ENCODE measurements around the gene WDR70.
"Not testable (repeated sequence)": the region's sequence is repeated elsewhere in the genome, so short reads cannot be mapped to it uniquely, and the experiment has no call there.

WDR70 gene

GRCh38 chr5:37638897-37639296 is 259.8 kb downstream of the WDR70 start:
- ATAC-seq (ENCODE audit: low read depth) (no peak), DNase-seq (ENCODE audit: low spot score in 2 of 2) (no peak)
- Mint-ChIP-seq H3K4me1 (peaks cover 2% of the 10 kb centered on the region), H3K27me3 (no peaks in the 10 kb centered on the region), H3K27ac (no peak overlapping the region), H3K36me3 (peaks cover 29% of the 10 kb centered on the region), H3K4me3 (no peak overlapping the region), H3K9me3 (peaks cover 3% of the 10 kb centered on the region)

- H3K27ac Mint-ChIP-seq, result no peak overlapping the region
- H3K27me3 Mint-ChIP-seq, result no peaks in the 10 kb centered on the region
- peaks cover 34% of the 10 kb centered on the region for H3K36me3 Mint-ChIP-seq
- DNase-seq (ENCODE audit: low spot score in 2 of 2), result no peak
- H3K4me1 Mint-ChIP-seq, result no peaks in the 10 kb centered on the region
- no peak overlapping the region for H3K4me3 Mint-ChIP-seq
- no peak for ATAC-seq (ENCODE audit: low read depth)
- peaks cover 11% of the 10 kb centered on the region for H3K9me3 Mint-ChIP-seq
Observed at GRCh38 chr5:37640088-37640487, 261.0 kb downstream of the WDR70 start.

- Mint-ChIP-seq H3K4me3 (no peak overlapping the region), H3K36me3 (peaks cover 36% of the 10 kb centered on the region)
- no peak for ATAC-seq (ENCODE audit: low read depth)
Observed at GRCh38 chr5:37641933-37642332, 262.8 kb downstream of the WDR70 start.

GRCh38 chr5:37645707-37646106 is 266.6 kb downstream of the WDR70 start:
- Mint-ChIP-seq H3K27ac (no peak overlapping the region), H3K36me3 (peaks cover 46% of the 10 kb centered on the region), H3K9me3 (peaks cover 21% of the 10 kb centered on the region), H3K4me3 (no peak overlapping the region), H3K27me3 (no peaks in the 10 kb centered on the region), H3K4me1 (no peaks in the 10 kb centered on the region)
- no peak for ATAC-seq (ENCODE audit: low read depth)
- DNase-seq (ENCODE audit: low spot score in 2 of 2), result no peak

More at GRCh38 chr5:37641933-37642332, 262.8 kb downstream of the WDR70 start:
- Mint-ChIP-seq H3K27ac (no peak overlapping the region), H3K4me1 (no peaks in the 10 kb centered on the region), H3K27me3 (no peaks in the 10 kb centered on the region), H3K9me3 (peaks cover 15% of the 10 kb centered on the region)
- no peak for DNase-seq (ENCODE audit: low spot score in 2 of 2)

DNA sequence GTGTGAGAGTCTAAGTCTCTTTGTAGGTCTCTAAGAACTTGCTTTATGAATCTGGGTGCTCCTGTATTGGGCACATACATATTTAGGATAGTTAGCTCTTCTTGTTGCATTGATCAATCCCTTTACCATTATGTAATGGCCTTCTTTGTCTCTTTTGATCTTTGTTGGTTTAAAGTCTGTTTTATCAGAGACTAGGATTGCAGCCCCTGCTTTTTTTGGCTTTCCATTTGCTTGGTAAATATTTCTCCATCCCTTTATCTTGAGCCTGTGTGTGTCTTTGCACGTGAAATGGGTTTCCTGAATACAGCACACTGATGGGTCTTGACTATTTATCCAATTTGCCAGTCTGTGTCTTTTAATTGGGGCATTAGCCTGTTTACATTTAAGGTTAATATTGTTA is 275.4 kb downstream of the WDR70 start:
- H3K4me3 Mint-ChIP-seq, result not testable (repeated sequence)

DNA sequence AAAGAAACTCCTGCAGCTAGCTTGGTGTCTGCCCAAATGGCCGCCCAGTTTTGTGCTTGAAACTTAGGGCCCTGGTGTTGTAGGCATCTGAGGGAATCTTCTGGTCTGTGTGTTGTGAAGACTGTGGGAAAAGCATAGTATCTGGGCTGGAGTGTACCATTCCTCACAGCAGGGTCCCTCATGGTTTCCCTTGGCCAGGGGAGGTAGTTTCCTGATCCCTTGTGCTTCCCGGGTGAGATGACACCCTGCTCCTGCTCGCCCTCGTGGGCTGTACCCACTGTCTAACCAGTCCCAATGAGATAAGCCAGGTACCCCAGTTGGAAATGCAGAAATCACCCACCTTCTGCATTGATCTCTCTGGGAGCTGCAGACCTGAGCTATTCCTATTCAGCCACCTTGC is 277.9 kb downstream of the WDR70 start:
- Mint-ChIP-seq H3K36me3 (peaks cover 32% of the 10 kb centered on the region), H3K27me3 (no peaks in the 10 kb centered on the region), H3K9me3 (peaks cover 8% of the 10 kb centered on the region), H3K27ac (no peak overlapping the region), H3K4me3 (no peak overlapping the region), H3K4me1 (peaks cover 9% of the 10 kb centered on the region)
- DNase-seq (ENCODE audit: low spot score in 2 of 2) (no peak), ATAC-seq (ENCODE audit: low read depth) (no peak)

More for the DNA sequence above, 275.4 kb downstream of the WDR70 start:
- not testable (repeated sequence) for H3K4me1 Mint-ChIP-seq; H3K27me3 Mint-ChIP-seq; DNase-seq (ENCODE audit: low spot score in 2 of 2); H3K27ac Mint-ChIP-seq; ATAC-seq (ENCODE audit: low read depth)
- Mint-ChIP-seq H3K9me3 (peaks cover 12% of the 10 kb centered on the region), H3K36me3 (peaks cover 40% of the 10 kb centered on the region)

DNA sequence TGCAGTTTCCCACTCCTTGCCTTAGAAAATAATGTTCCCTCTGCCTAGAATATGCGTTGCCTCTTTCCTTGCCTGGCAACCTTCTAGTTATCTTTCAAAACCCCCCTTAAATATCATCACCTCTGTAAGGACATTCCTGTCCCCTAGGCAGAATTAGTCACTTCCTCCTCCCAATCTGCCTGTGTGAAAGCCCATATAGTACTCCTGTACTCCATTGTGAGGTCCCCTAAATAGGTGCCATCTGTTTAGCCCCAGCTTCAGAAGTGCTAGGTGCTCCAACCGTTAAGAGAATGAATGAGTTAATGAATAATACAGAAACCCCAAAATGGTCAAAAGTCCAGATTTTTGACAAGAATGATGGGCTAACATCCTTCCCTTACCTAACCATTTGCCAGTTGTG is 279.3 kb downstream of the WDR70 start:
- no peak for ATAC-seq (ENCODE audit: low read depth)
- Mint-ChIP-seq H3K4me1 (peaks cover 9% of the 10 kb centered on the region), H3K9me3 (peaks cover 8% of the 10 kb centered on the region), H3K27me3 (no peaks in the 10 kb centered on the region), H3K27ac (no peak overlapping the region), H3K36me3 (peaks cover 25% of the 10 kb centered on the region), H3K4me3 (no peak overlapping the region)
- no peak for DNase-seq (ENCODE audit: low spot score in 2 of 2)

GRCh38 chr5:37660319-37660718 is 281.2 kb downstream of the WDR70 start:
- Mint-ChIP-seq H3K9me3 (peaks cover 2% of the 10 kb centered on the region), H3K4me3 (no peak overlapping the region), H3K27me3 (no peaks in the 10 kb centered on the region), H3K4me1 (peaks cover 3% of the 10 kb centered on the region), H3K36me3 (peaks cover 19% of the 10 kb centered on the region), H3K27ac (no peak overlapping the region)
- no peak for DNase-seq (ENCODE audit: low spot score in 2 of 2)
- ATAC-seq (ENCODE audit: low read depth), result no peak

GRCh38 chr5:37661227-37661920 is 282.3 kb downstream of the WDR70 start:
- ATAC-seq (ENCODE audit: low read depth) (no peak), DNase-seq (ENCODE audit: low spot score in 2 of 2) (no peak)
- Mint-ChIP-seq H3K4me1 (peaks cover 3% of the 10 kb centered on the region), H3K27ac (no peak overlapping the region), H3K27me3 (no peaks in the 10 kb centered on the region), H3K36me3 (peaks cover 13% of the 10 kb centered on the region), H3K4me3 (no peak overlapping the region), H3K9me3 (no peaks in the 10 kb centered on the region)

DNA sequence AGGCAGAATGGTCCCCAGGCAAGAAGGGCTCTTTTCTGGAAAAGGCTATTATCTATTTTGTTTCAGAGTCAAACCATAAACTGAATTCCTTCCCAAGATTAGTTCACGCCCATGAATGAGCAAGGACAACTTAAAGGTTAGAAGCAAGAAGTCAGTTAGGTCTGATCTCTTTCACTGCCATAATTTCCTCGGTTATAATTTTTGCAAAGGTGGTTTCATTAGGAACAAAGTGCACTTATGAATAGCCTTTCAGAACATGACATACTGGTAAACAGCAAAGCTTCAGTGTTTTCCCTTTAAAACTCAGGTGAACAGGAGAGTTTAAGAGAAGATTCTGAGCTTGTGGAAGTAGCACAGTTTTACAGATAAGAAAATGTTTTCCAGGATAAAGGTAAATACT is 282.8 kb downstream of the WDR70 start:
- Mint-ChIP-seq H3K9me3 (no peaks in the 10 kb centered on the region), H3K27ac (no peak overlapping the region), H3K36me3 (peaks cover 13% of the 10 kb centered on the region), H3K4me3 (no peak overlapping the region), H3K27me3 (no peaks in the 10 kb centered on the region), H3K4me1 (peaks cover 3% of the 10 kb centered on the region)
- DNase-seq (ENCODE audit: low spot score in 2 of 2) (no peak), ATAC-seq (ENCODE audit: low read depth) (no peak)

DNA sequence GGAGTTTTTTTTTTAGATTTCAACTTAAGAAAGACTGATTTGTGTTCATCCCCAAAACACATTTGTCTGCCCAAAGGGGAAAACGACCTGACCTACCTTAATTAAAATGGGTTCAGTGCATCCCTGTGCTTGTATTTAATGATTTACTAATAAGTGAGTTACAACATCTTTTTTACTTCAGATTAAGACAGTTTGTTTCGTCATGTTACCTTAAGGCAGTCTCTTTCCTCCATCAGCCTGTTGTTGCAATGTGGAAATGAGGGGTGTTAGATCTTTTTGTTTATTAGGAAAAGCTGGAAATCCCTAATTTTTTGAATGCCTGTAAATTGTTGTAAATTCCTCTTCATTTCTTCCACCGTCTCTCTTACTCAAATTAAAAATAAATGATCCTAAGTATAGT is 283.2 kb downstream of the WDR70 start:
- no peak for ATAC-seq (ENCODE audit: low read depth)
- Mint-ChIP-seq H3K36me3 (peaks cover 13% of the 10 kb centered on the region), H3K27me3 (no peaks in the 10 kb centered on the region), H3K4me3 (no peak overlapping the region), H3K9me3 (no peaks in the 10 kb centered on the region), H3K27ac (no peak overlapping the region), H3K4me1 (peaks cover 3% of the 10 kb centered on the region)
- no peak for DNase-seq (ENCODE audit: low spot score in 2 of 2)

- no peak for DNase-seq (ENCODE audit: low spot score in 2 of 2)
- no peak overlapping the region for H3K27ac Mint-ChIP-seq
Observed at GRCh38 chr5:37662789-37663485, 283.8 kb downstream of the WDR70 start.

GRCh38 chr5:37663538-37663937 is 284.4 kb downstream of the WDR70 start:
- ATAC-seq (ENCODE audit: low read depth), result no peak
- DNase-seq (ENCODE audit: low spot score in 2 of 2), result no peak
- H3K4me1 Mint-ChIP-seq, result no peaks in the 10 kb centered on the region
- no peaks in the 10 kb centered on the region for H3K9me3 Mint-ChIP-seq
- H3K27ac Mint-ChIP-seq, result no peak overlapping the region
- no peaks in the 10 kb centered on the region for H3K27me3 Mint-ChIP-seq
- peaks cover 13% of the 10 kb centered on the region for H3K36me3 Mint-ChIP-seq
- H3K4me3 Mint-ChIP-seq, result no peak overlapping the region

More at GRCh38 chr5:37662789-37663485, 283.8 kb downstream of the WDR70 start:
- Mint-ChIP-seq H3K4me1 (peaks cover 3% of the 10 kb centered on the region), H3K4me3 (no peak overlapping the region), H3K36me3 (peaks cover 13% of the 10 kb centered on the region), H3K9me3 (no peaks in the 10 kb centered on the region), H3K27me3 (no peaks in the 10 kb centered on the region)
- no peak for ATAC-seq (ENCODE audit: low read depth)

GRCh38 chr5:37664551-37664950 is 285.4 kb downstream of the WDR70 start:
- ATAC-seq (ENCODE audit: low read depth), result no peak
- no peak for DNase-seq (ENCODE audit: low spot score in 2 of 2)
- H3K27ac Mint-ChIP-seq, result no peak overlapping the region
- no peaks in the 10 kb centered on the region for H3K4me1 Mint-ChIP-seq
- H3K4me3 Mint-ChIP-seq, result no peak overlapping the region
- peaks cover 2% of the 10 kb centered on the region for H3K9me3 Mint-ChIP-seq
- peaks cover 16% of the 10 kb centered on the region for H3K36me3 Mint-ChIP-seq
- H3K27me3 Mint-ChIP-seq, result no peaks in the 10 kb centered on the region

- peaks cover 2% of the 10 kb centered on the region for H3K9me3 Mint-ChIP-seq
- H3K27me3 Mint-ChIP-seq, result no peaks in the 10 kb centered on the region
- H3K27ac Mint-ChIP-seq, result no peak overlapping the region
- no peak for ATAC-seq (ENCODE audit: low read depth)
- peaks cover 18% of the 10 kb centered on the region for H3K36me3 Mint-ChIP-seq
- no peak overlapping the region for H3K4me3 Mint-ChIP-seq
- no peak for DNase-seq (ENCODE audit: low spot score in 2 of 2)
- no peaks in the 10 kb centered on the region for H3K4me1 Mint-ChIP-seq
Observed at GRCh38 chr5:37665272-37665671, 286.2 kb downstream of the WDR70 start.

Measured in memory B cell (primary cell).